Ishikawa (cell line): ENCODE results near the gene TBC1D12.

Source experiments
- CEBPB ChIP-seq: IDR thresholded peaks from 2 replicates; pipeline ENCODE4 v1.6.1; 2012
- CREB1 ChIP-seq: IDR thresholded peaks from 2 replicates; pipeline ENCODE4 v1.6.1; 2012; ENCODE audit warnings: low read depth
- EP300 ChIP-seq: IDR thresholded peaks from 2 replicates; pipeline ENCODE4 v1.6.1; 2012; ENCODE audit warnings: borderline replicate concordance
- REST ChIP-seq: IDR thresholded peaks from 2 replicates; pipeline ENCODE4 v1.6.1; 2012; ENCODE audit warnings: low read depth, mild to moderate bottlenecking
- TAF1 ChIP-seq: IDR thresholded peaks from 2 replicates; pipeline ENCODE4 v1.6.1; 2012; ENCODE audit warnings: low read depth, mild to moderate bottlenecking
- ZBTB7A ChIP-seq: IDR thresholded peaks from 2 replicates; pipeline ENCODE4 v1.6.1; 2012; ENCODE audit warnings: low read depth

DNA sequence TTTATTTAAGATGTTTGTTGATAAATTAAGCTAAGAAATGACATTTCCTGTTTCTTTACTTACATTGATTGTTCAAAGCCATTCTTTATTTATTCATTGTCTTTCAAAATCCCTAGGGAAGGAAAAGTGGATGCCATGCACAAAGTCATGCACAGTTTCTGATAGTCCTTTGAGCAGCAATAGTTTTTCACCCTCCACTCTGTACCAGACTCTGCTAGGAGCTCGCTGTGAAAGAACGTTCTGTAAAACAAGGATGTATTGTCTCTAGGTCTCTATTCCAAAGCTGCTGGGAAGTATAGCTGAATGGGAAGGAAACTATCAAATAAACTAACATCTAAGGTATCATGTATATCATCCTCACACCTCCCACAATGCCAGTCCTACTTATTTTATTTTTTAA lies 31.8 kb upstream of the TBC1D12 start:
- no peak for TF ChIP-seq CEBPB
- TF ChIP-seq CREB1, result no peak
- TF ChIP-seq TAF1, result no peak
- TF ChIP-seq EP300, result no peak
- no peak for TF ChIP-seq ZBTB7A
- no peak for TF ChIP-seq REST
